Naive B cell (primary cell): Measurements from ENCODE around the gene LSM2. TPM values are rescaled to one million over a fixed set of nuclear protein-coding genes. Genes with fewer than 3 reads are reported as not detected.
"Not testable (repeated sequence)": the region's sequence is repeated elsewhere in the genome, so short reads cannot be mapped to it uniquely, and the experiment has no call there.

Experiments used
- ATAC-seq, 2 donors: fragments of 150-1000 bp; cut with Tn5 transposase; 2 replicates each; pipeline ENCODE4 v1.10.0; 2021; ENCODE audit warnings: low read depth in 2 of 2, mild to moderate bottlenecking in 2 of 2, moderate library complexity in 2 of 2
- DNase-seq: peaks from one replicate; pipeline ENCODE4 v3.0.0; 2022
- H3K27ac Mint-ChIP-seq, 6 donors: one replicate each; pipeline ENCODE4 v1.8.0; 2020 to 2022; ENCODE audit warnings: mild to moderate bottlenecking in 6 of 6, mixed read lengths in 6 of 6, moderate library complexity in 5 of 6, inconsistent platforms in 2 of 6
- H3K27me3 Mint-ChIP-seq, 3 donors: one replicate each; pipeline ENCODE4 v1.8.0; 2021 to 2022; ENCODE audit warnings: mixed read lengths in 3 of 3, mild to moderate bottlenecking in 1 of 3
- H3K36me3 Mint-ChIP-seq, 2 donors: one replicate each; pipeline ENCODE4 v1.8.0; 2020 to 2022; ENCODE audit warnings: mixed read lengths in 2 of 2, inconsistent platforms in 1 of 2, mild to moderate bottlenecking in 1 of 2
- H3K4me1 Mint-ChIP-seq, 3 donors: one replicate each; pipeline ENCODE4 v1.8.0; 2020 to 2022; ENCODE audit warnings: mixed read lengths in 3 of 3, inconsistent platforms in 1 of 3, mild to moderate bottlenecking in 1 of 3, moderate library complexity in 1 of 3
- H3K4me3 Mint-ChIP-seq, 8 donors: one replicate each; pipeline ENCODE4 v1.8.0; 2020 to 2022; ENCODE audit warnings: mild to moderate bottlenecking in 8 of 8, mixed read lengths in 8 of 8, moderate library complexity in 8 of 8, inconsistent platforms in 2 of 8
- H3K9me3 Mint-ChIP-seq, 7 donors: one replicate each; pipeline ENCODE4 v1.8.0; 2020 to 2022; ENCODE audit warnings: mixed read lengths in 7 of 7, mild to moderate bottlenecking in 5 of 7, inconsistent platforms in 2 of 7, moderate library complexity in 1 of 7
- polyA plus RNA-seq, 6 donors: library from polyadenylated mRNA; unstranded; fragments of 300-500 nt; fragmentation: Illumina TruSeq; gene quantifications; one replicate each; pipeline ENCODE4 v1.2.3, GENCODE V29; 2021; ENCODE audit warnings: low read depth in 6 of 6

LSM2 gene
- polyA plus RNA-seq, 6 donors from 2014 or later: 75.4 to 107 (median 92.4) TPM

DNA sequence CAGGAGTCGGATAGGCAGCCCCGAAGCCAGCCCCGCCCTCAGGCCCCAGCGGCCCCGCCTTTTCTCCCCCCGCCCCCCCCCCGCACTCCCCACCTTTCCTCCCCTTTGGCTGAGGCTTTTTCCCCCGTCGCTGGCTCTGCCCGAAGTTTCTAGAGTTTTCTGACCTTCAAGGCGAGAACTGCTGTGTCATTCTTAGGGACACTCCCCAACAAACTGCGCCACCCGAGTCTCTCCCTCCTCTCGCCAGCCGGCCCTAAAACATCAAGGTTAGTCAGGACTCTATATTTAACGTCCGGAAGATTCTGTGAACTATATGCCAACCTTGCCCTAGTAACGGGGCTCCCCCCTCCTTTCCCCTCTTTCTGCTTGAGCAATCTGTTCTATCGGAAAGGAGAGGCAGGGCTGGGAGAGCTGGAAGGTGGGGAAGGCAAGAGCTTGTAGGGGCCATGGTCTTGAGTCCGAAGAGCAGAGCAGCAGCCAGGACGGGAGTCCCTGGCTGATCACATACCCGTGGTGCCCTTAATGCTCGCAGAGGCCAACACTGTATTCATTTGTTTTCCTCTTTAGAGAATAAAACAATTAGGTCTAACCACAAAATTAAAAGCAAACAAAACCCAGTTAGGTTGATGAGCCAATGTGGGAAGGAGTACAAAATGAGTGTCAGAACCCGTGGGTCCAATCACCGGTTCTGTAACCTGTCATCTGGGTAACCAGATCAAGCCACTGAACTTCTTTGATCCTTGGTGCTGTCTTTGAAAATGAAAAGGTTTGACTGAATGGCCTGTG lies 15.5 kb upstream of the LSM2 start:
- peak; percentile 35 to 44 for ATAC-seq
- DNase-seq: no peak
- peaks cover 17 to 63% (median 39%) of the 10 kb centered on the region in 3 donors for H3K4me1 Mint-ChIP-seq

DNA sequence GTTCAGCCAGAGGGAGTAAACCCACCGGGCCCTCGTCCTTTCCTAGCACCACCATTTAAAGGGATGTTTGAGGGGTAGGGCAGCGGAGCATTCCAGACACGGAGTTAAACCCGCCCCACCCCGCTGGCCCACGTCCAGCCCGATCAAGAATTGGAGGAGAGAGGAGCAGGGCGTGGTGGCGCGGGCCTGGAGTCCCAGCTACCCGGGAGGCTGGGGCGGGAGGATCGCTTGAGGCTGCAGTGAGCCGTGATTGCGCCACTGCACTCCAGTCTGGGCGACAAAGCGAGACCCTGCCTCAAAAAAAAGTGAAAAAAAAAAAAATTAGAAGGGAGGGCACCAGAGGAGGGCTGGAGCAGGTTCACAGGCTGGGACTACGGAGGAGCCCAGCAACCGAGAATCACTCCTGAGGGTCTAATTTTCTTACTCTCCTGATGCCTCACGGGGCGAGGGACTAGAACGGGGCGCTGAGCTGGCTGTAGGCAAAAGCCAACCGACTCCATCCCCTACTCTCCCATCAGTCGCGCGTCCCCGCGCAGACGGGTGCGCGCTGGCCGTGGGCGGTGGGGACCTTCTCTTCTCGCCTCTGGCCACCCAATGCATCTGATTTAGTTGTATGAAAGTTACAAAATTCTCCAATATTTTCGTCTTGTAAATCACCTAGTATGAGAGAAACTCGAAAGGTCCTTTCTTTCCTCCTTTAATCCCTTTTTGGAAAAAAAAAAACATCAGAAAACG lies 14.7 kb upstream of the LSM2 start:
- Mint-ChIP-seq H3K9me3 (no peaks in the 10 kb centered on the region), H3K27ac (peak overlapping the region; percentile 49 to 98 (median 90)), H3K4me3 (peak overlapping the region; percentile 92 to 100 (median 98)), H3K4me1 (peaks cover 13 to 55% (median 32%) of the 10 kb centered on the region in 3 donors), H3K36me3 (no peaks in the 10 kb centered on the region), H3K27me3 (no peaks in the 10 kb centered on the region)
- DNase-seq (no peak), ATAC-seq (peak; percentile 55 to 62)

More for the DNA sequence above, 15.5 kb upstream of the LSM2 start:
- Mint-ChIP-seq H3K27me3 (no peaks in the 10 kb centered on the region), H3K4me3 (peak overlapping the region; percentile 92 to 100 (median 98)), H3K36me3 (no peaks in the 10 kb centered on the region), H3K27ac (peak overlapping the region; percentile 93 to 98 (median 94)), H3K9me3 (no peaks in the 10 kb centered on the region)

DNA sequence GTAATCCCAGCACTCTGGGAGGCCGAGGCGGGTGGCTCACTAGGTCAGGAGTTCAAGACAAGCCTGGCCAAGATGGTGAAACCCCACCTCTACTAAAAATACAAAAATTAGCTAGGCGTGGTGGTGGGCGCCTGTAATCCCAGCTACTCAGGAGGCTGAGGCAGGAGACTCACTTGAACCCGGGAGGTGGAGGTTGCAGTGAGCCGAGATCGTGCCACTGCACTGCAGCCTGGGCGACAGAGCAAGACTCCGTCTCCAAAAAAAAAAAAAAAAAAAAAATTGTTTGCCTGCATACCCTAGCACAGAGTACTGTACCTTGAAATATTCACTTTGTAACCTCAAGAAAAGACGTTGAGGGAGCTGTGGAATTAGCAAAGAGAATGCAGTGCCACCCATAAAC lies 13.6 kb upstream of the LSM2 start:
- Mint-ChIP-seq H3K4me1 (peaks cover 13 to 49% (median 32%) of the 10 kb centered on the region in 3 donors), H3K27ac (peak overlapping the region in 1 of 6 donors; percentile 7), H3K4me3 (peak overlapping the region in 5 of 8 donors; percentile 93 to 100 (median 98))
- ATAC-seq, H3K36me3 Mint-ChIP-seq, DNase-seq, H3K9me3 Mint-ChIP-seq, H3K27me3 Mint-ChIP-seq: not testable (repeated sequence)

DNA sequence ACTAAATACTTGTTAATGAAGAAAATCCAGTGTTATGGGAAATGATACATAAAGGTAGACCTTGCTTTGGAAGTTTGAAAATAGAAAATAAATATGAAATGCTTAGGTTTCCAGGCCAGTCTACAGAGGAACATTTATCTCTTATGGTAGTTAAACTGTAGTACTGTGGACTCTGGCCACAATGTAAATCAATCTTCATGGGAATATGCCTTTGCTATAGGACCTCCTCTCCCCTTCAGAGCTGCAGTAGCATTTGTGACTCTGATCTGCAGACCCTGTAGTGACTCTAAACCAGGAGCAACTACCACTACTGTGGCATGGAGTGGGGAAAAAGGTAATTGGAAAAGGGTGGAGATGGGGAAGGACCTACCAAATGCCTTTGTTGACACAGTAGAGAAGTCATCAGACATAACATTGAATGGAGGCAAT lies 13.1 kb upstream of the LSM2 start:
- no peak for ATAC-seq
- DNase-seq: no peak
- Mint-ChIP-seq H3K27me3 (no peaks in the 10 kb centered on the region), H3K9me3 (no peaks in the 10 kb centered on the region), H3K4me3 (peak overlapping the region in 6 of 8 donors; percentile 43 to 88 (median 60)), H3K4me1 (peaks cover 16 to 50% (median 37%) of the 10 kb centered on the region in 3 donors), H3K36me3 (no peaks in the 10 kb centered on the region), H3K27ac (peak overlapping the region in 3 of 6 donors; percentile 7 to 82 (median 26))

DNA sequence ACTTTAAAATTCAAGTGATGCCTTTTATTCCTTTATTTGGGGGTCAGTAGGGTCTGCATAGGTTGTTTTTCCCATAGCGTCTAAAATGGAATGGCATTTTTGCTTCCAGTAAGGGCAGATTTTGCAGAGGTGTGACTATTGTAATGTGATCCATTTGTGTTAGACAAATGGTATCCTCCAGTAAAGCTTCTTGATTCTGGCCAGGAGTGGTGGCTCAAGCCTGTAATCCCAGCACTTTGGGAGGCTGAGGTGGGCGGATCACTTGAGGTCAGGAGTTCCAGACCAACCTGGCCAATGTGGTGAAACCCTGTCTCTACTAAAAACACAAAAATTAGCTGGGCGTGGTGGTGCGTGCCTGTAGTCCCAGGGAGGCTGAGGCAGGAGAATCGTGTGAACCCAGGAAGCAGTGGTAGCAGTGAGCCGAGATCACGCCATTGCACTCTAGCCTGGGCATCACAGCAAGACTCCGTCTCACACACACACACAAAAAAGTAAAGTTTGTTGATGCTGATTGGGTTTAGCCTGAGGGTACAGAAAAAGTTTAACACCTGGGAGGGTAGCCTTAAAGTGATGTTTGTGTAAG lies 11.3 kb upstream of the LSM2 start:
- Mint-ChIP-seq H3K27ac (peak overlapping the region in 5 of 6 donors; percentile 32 to 89 (median 74)), H3K4me3 (peak overlapping the region; percentile 54 to 89 (median 74)), H3K4me1 (peaks cover 25 to 49% (median 46%) of the 10 kb centered on the region in 3 donors)
- DNase-seq, H3K9me3 Mint-ChIP-seq, H3K27me3 Mint-ChIP-seq, H3K36me3 Mint-ChIP-seq, ATAC-seq: not testable (repeated sequence)

DNA sequence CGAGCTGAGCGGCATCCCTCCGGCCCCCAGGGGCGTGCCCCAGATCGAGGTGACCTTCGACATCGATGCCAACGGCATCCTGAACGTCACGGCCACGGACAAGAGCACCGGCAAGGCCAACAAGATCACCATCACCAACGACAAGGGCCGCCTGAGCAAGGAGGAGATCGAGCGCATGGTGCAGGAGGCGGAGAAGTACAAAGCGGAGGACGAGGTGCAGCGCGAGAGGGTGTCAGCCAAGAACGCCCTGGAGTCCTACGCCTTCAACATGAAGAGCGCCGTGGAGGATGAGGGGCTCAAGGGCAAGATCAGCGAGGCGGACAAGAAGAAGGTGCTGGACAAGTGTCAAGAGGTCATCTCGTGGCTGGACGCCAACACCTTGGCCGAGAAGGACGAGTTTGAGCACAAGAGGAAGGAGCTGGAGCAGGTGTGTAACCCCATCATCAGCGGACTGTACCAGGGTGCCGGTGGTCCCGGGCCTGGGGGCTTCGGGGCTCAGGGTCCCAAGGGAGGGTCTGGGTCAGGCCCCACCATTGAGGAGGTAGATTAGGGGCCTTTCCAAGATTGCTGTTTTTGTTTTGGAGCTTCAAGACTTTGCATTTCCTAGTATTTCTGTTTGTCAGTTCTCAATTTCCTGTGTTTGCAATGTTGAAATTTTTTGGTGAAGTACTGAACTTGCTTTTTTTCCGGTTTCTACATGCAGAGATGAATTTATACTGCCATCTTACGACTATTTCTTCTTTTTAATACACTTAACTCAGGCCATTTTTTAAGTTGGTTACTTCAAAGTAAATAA lies 10.6 kb upstream of the LSM2 start:
- H3K9me3 Mint-ChIP-seq, DNase-seq, H3K36me3 Mint-ChIP-seq, H3K27me3 Mint-ChIP-seq: not testable (repeated sequence)
- H3K4me1 Mint-ChIP-seq: peaks cover 24 to 44% (median 42%) of the 10 kb centered on the region in 3 donors
- peak overlapping the region; percentile 54 to 89 (median 74) for H3K4me3 Mint-ChIP-seq
- H3K27ac Mint-ChIP-seq: peak overlapping the region in 5 of 6 donors; percentile 9 to 89 (median 74)
- ATAC-seq: peak; percentile 20 to 26

DNA sequence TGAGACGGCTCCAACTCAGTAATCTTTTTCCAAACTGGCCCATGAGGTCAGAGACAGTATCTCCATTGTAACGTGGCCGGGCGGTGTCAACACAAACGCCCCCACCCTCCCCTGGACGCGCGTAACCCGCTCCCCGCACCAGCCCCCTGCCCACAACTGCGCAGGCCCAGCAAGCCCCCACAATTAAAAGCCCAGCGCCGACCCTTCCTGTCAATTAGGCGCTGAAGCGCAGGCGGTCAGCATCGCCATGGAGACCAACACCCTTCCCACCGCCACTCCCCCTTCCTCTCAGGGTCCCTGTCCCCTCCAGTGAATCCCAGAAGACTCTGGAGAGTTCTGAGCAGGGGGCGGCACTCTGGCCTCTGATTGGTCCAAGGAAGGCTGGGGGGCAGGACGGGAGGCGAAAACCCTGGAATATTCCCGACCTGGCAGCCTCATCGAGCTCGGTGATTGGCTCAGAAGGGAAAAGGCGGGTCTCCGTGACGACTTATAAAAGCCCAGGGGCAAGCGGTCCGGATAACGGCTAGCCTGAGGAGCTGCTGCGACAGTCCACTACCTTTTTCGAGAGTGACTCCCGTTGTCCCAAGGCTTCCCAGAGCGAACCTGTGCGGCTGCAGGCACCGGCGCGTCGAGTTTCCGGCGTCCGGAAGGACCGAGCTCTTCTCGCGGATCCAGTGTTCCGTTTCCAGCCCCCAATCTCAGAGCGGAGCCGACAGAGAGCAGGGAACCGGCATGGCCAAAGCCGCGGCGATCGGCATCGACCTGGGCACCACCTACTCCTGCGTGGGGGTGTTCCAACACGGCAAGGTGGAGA lies 8.5 kb upstream of the LSM2 start, which contains the start of the genes HSPA1A and HSPA1L:
Gene HSPA1A, plus strand, starts transcription at position 519 of the 814 bp plus-strand sequence. Its CDS starts 214 bp downstream, at position 733.
Gene HSPA1L, minus strand, starts transcription at position 259 of the 814 bp plus-strand sequence. CDS start 3,311 bp downstream, outside the sequence.
- Mint-ChIP-seq H3K36me3 (no peaks in the 10 kb centered on the region), H3K27me3 (no peaks in the 10 kb centered on the region), H3K27ac (peak within 1 kb of the TSS; percentile 60 to 95 (median 84)), H3K4me1 (peaks cover 17 to 31% (median 31%) of the 10 kb centered on the region in 3 donors), H3K9me3 (no peaks in the 10 kb centered on the region), H3K4me3 (peak within 1 kb of the TSS; percentile 91 to 97 (median 94))
- DNase-seq (no peak), ATAC-seq (peak; percentile 29 to 31)

DNA sequence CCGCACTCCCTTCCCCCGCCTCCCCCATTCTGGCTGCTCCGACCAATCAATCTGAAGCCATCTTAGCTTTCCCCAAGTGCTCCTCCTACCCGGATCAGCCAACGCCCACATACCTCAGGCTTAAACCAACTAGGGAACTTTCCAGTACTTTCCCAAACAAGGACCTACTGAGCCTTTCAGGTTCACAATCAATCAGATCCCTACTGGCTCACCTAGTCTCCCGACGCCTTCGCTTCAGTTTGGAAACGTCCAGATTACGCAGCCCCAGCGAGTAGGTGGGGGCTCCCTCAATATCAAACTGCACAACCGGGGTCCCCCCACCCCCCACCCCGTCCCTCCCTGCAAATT lies 7.9 kb upstream of the LSM2 start:
- no peaks in the 10 kb centered on the region for H3K27me3 Mint-ChIP-seq
- no peak for DNase-seq
- H3K27ac Mint-ChIP-seq: peak overlapping the region; percentile 60 to 95 (median 72)
- ATAC-seq: peak; percentile 61 to 63
- H3K9me3 Mint-ChIP-seq: no peaks in the 10 kb centered on the region
- peak overlapping the region; percentile 91 to 97 (median 94) for H3K4me3 Mint-ChIP-seq
- H3K4me1 Mint-ChIP-seq: peaks cover 17 to 31% (median 28%) of the 10 kb centered on the region in 3 donors
- no peaks in the 10 kb centered on the region for H3K36me3 Mint-ChIP-seq

DNA sequence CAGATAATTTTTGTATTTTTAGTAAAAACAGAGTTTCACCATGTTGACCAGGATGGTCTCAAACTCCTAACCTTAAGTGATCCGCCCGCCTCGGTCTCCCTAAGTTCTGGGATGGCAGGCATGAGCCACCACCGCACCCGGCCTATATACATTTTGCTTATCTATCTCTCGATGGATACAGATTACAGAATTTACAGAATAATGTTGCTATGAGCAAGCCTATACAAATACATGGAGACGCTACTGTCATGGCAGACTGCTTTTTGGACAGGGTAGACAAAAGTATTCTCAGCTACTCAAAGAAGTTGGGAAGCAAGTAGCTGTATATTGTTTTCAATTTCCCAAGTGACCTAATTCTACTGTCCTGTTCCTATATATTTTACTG lies 6.7 kb upstream of the LSM2 start:
- Mint-ChIP-seq H3K9me3 (no peaks in the 10 kb centered on the region), H3K36me3 (no peaks in the 10 kb centered on the region), H3K4me3 (peak overlapping the region in 7 of 8 donors; percentile 66 to 96 (median 77)), H3K4me1 (peaks cover 17 to 29% (median 28%) of the 10 kb centered on the region in 3 donors), H3K27me3 (no peaks in the 10 kb centered on the region), H3K27ac (no peak overlapping the region)
- ATAC-seq (no peak), DNase-seq (no peak)

DNA sequence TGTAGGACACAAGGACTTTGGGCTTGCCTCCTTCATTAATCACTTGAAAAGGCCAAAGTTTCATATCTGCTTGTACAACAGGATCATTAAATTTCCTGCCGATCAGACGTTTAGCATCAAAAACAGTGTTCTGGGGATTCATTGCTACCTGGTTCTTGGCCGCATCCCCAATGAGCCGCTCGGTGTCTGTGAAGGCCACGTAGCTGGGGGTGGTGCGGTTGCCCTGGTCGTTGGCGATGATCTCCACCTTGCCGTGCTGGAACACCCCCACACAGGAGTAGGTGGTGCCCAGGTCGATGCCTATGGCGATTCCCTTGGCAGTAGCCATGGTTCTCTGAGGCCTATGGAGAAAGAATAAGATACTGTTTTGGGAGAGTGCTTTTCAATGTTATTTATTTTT lies 4.9 kb upstream of the LSM2 start:
- H3K36me3 Mint-ChIP-seq: no peaks in the 10 kb centered on the region
- peaks cover 15 to 21% (median 19%) of the 10 kb centered on the region in 3 donors for H3K4me1 Mint-ChIP-seq
- no peak for DNase-seq
- no peaks in the 10 kb centered on the region for H3K9me3 Mint-ChIP-seq
- H3K27me3 Mint-ChIP-seq: no peaks in the 10 kb centered on the region
- H3K27ac Mint-ChIP-seq: no peak overlapping the region
- no peak for ATAC-seq
- H3K4me3 Mint-ChIP-seq: peak overlapping the region in 1 of 8 donors; percentile 18

DNA sequence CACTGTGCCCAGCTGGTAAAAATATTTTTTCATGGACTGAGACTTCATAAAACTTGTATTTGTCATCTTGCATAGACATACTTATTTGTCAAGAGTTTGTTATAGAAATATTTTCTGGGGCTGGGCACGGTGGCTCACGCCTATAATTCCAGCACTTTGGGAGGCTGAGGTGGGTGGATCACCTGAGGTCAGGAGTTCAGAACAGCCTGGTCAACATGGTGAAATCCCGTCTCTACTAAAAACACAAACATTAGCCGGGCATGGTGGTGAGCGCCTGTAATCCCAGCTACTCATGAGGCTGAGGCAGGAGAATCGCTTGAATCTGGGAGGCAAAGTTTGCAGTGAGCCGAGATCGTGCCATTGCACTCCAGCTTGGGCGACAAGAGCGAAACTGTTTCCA lies 1.8 kb upstream of the LSM2 start:
- DNase-seq, H3K9me3 Mint-ChIP-seq, H3K36me3 Mint-ChIP-seq, H3K27me3 Mint-ChIP-seq, ATAC-seq: not testable (repeated sequence)
- Mint-ChIP-seq H3K4me3 (peak overlapping the region in 2 of 8 donors; percentile 13 to 69), H3K4me1 (peaks cover 12 to 18% (median 15%) of the 10 kb centered on the region in 3 donors), H3K27ac (peak overlapping the region in 1 of 6 donors; percentile 54)

DNA sequence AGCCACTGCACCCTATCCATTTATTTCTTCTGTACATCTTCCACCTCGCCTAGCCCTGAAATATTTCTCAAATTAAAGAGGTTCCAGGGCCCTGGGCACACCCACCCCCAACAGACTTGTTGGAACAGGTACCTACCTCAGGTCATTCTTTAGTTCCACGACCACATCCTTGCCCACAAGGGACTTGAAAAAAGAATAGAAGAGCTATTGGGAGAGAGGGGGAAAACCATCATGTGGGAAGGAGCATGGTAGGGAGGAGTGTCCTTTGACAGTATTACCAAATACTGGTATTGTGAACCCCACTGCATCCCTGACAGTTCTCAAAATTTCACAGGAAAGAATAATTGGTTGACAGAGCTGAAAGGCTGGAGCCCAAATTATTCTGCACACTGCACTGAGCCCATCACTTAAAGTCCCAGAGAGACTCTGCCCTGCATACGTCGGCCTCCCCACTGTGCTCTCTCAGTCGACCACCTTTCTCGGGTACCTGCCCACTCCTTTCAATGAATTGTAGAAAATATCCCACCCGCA lies 762 bp downstream of the LSM2 start:
- Mint-ChIP-seq H3K4me3 (peak overlapping the region; percentile 79 to 95 (median 94)), H3K36me3 (no peaks in the 10 kb centered on the region), H3K9me3 (no peaks in the 10 kb centered on the region), H3K27me3 (no peaks in the 10 kb centered on the region), H3K27ac (peak overlapping the region; percentile 84 to 98 (median 96)), H3K4me1 (peaks cover 12 to 26% (median 22%) of the 10 kb centered on the region in 3 donors)
- ATAC-seq (peak; percentile 11 to 20), DNase-seq (no peak)
